Mucosa of descending colon (tissue), 3 donors: ENCODE data around the gene THRSP. TPM values are rescaled to one million over a fixed set of nuclear protein-coding genes. Genes with fewer than 3 reads are reported as not detected.
A peak's percentile ranks its signal among the peaks of the same experiment; 100 is the strongest.

Experiments
- ATAC-seq: fragments of 200-7000 bp; cut with Tn5 transposase; one replicate; pipeline ENCODE4 v1.9.1; 2020; ENCODE audit warnings: mild to moderate bottlenecking, moderate library complexity
- DNase-seq, 3 donors: peaks; one replicate each; pipeline ENCODE4 v3.0.0-alpha.2; 2020
- H3K36me3 ChIP-seq: fragments of 200-600 bp; one replicate; pipeline ENCODE4 v1.8.0; 2021; ENCODE audit warnings: low read depth, mild to moderate bottlenecking
- H3K4me1 ChIP-seq: fragments of 200-600 bp; one replicate; pipeline ENCODE4 v1.8.0; 2021; ENCODE audit warnings: low read depth, mild to moderate bottlenecking
- H3K4me3 ChIP-seq: fragments of 200-600 bp; one replicate; pipeline ENCODE4 v1.8.0; 2021; ENCODE audit warnings: mild to moderate bottlenecking
- H3K9me3 ChIP-seq: fragments of 200-600 bp; one replicate; pipeline ENCODE4 v1.8.0; 2021; ENCODE audit warnings: mild to moderate bottlenecking
- CTCF ChIP-seq: fragments of 200-600 bp; IDR thresholded peaks from one replicate; pipeline ENCODE4 v1.8.0; 2022; ENCODE audit warnings: antibody characterized with exemption, mild to moderate bottlenecking
- intact Hi-C, 2 donors: fragments of 100-400 bp; cut with DNase I in 1 of 2; cut with micrococcal nuclease in 1 of 2; formaldehyde crosslinking; loops; one replicate each; pipeline versions ENCODE4 v1.11.0 to v1.11.1; 2022; cut with DNase I, micrococcal nuclease
- total RNA-seq, 3 donors: library from RNA; stranded (reverse); fragmentation: NEBNext Ultra II Directional in 2 of 3; extraction: Animal tissue kit (Norgen Biotek cat#: 25700) in 2 of 3; gene quantifications; one replicate each; pipeline versions ENCODE4 v1.2.1 to v1.2.4, GENCODE V29; 2021 to 2023
- donor health status: DM: no; HTN: no; CAD: no; lungs with moderate emphysema.
- donor health status: DM: no; HTN: no; CAD: no.
- donor health status: DM: no; HTN: yes; CAD: no.

The THRSP gene
- total RNA-seq, 3 donors from 2014 or later, result 0.41 to 0.51 TPM; not detected in 1

- Histone ChIP-seq H3K9me3 (no peaks in the 10 kb centered on the region), H3K4me3 (no peak overlapping the region), H3K4me1 (no peaks in the 10 kb centered on the region), H3K36me3 (no peaks in the 10 kb centered on the region)
- ATAC-seq (peak; percentile 94), DNase-seq (peak; percentile 63 to 84 (median 78))
- intact Hi-C loops, result no loop called here
- TF ChIP-seq CTCF, result no peak
Observed at GRCh38 chr11:78030429-78031325, 33.0 kb upstream of the THRSP start.

GRCh38 chr11:78031629-78032028 is 32.0 kb upstream of the THRSP start:
- DNase-seq (no peak), ATAC-seq (no peak)
- H3K4me1 ChIP-seq, result no peaks in the 10 kb centered on the region
- H3K9me3 ChIP-seq, result no peaks in the 10 kb centered on the region
- no peak overlapping the region for H3K4me3 ChIP-seq
- intact Hi-C loops, result no loop called here
- no peaks in the 10 kb centered on the region for H3K36me3 ChIP-seq
- no peak for TF ChIP-seq CTCF

DNA sequence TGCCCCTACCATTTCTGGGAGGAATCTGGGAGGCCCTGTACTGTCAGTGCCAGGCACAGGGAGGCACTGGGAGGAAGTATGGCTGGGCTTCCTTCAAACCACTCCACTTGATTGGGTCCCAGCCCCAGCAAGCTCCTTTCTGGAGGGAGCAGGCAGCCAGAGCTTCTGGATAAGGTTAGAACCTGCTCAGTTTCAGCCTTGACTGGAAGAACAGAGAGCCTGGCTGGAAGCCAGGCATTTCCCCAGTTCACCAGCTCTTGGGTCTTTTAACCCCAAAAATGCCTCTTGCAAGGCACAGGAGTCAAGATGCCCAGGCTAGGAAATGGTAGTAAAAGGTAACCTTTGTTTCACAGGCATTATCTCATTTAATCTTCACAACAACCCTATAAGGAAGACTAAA is 31.6 kb upstream of the THRSP start:
- no peaks in the 10 kb centered on the region for H3K9me3 ChIP-seq
- DNase-seq, result no peak
- no peak overlapping the region for H3K4me3 ChIP-seq
- ATAC-seq, result no peak
- intact Hi-C loops, result no loop called here
- TF ChIP-seq CTCF, result no peak
- H3K4me1 ChIP-seq, result peaks cover 3% of the 10 kb centered on the region
- H3K36me3 ChIP-seq, result no peaks in the 10 kb centered on the region

- intact Hi-C loops, result no loop called here
- DNase-seq, result no peak
- Histone ChIP-seq H3K9me3 (no peaks in the 10 kb centered on the region), H3K36me3 (no peaks in the 10 kb centered on the region), H3K4me1 (peaks cover 10% of the 10 kb centered on the region), H3K4me3 (no peak overlapping the region)
- TF ChIP-seq CTCF, result no peak
- ATAC-seq, result no peak
Observed at GRCh38 chr11:78033040-78033439, 30.6 kb upstream of the THRSP start.

GRCh38 chr11:78034623-78035022 is 29.0 kb upstream of the THRSP start:
- H3K36me3 ChIP-seq, result no peaks in the 10 kb centered on the region
- no peaks in the 10 kb centered on the region for H3K9me3 ChIP-seq
- H3K4me3 ChIP-seq, result no peak overlapping the region
- peaks cover 25% of the 10 kb centered on the region for H3K4me1 ChIP-seq
- ATAC-seq, result no peak
- intact Hi-C loops, result no loop called here
- no peak for TF ChIP-seq CTCF
- DNase-seq, result no peak
